ENCODE data around the gene CALD1.

CALD1 gene

DNA sequence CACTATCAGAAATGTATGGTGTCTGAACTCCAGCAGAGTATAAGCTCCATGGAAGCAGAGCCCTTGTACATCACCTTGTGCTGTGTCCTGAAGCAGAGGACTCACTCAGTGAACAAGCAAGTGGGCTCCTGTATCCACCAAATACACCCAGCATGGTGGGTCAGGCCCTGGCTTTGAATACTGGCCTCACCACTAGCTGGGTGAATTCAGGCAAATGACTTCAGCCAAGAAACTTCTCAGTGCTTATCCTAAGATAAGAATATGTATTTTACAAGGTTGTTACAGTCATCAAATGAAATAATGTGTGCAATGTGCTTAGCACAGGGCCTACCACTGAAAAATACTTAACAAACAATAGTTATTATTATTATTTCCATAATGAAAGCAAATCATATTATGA, 62.6 kb downstream of the CALD1 start:
- H3K4me3 ChIP-seq (ENCODE audit: low read depth, low read length) = no peak overlapping the region
- TF ChIP-seq, protein P1, sequence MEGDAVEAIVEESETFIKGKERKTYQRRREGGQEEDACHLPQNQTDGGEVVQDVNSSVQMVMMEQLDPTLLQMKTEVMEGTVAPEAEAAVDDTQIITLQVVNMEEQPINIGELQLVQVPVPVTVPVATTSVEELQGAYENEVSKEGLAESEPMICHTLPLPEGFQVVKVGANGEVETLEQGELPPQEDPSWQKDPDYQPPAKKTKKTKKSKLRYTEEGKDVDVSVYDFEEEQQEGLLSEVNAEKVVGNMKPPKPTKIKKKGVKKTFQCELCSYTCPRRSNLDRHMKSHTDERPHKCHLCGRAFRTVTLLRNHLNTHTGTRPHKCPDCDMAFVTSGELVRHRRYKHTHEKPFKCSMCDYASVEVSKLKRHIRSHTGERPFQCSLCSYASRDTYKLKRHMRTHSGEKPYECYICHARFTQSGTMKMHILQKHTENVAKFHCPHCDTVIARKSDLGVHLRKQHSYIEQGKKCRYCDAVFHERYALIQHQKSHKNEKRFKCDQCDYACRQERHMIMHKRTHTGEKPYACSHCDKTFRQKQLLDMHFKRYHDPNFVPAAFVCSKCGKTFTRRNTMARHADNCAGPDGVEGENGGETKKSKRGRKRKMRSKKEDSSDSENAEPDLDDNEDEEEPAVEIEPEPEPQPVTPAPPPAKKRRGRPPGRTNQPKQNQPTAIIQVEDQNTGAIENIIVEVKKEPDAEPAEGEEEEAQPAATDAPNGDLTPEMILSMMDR (IDR thresholded peaks at IDR 0.05; ENCODE audit: borderline replicate concordance, insufficient read depth, low read depth, low read length) = no peak

DNA sequence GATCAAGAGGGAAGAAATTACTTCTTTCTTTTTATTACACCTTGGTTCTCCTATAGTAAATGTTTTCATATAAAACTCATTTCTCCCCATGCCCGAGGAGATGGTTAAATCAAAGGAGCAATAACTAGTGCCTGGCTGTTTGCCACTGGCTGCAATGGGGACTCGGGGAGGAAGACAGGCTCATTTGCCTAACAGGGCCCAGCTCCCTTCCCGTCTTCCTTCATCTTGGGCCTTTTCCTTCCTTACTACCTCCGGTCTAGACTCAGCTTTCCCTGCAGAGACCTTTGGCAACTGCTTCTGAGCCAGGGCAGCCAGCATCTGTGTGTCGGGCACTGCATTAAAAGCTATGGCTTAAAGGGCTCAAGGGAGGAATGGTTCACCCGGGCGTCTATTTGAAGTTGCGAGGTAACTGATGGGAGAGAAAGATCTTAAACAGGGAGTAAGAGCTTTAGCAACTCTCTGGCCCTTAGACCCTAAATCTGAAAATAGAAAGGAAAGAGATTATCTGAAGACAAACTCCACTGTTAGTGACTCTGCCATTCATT, 63.5 kb downstream of the CALD1 start:
- TF ChIP-seq, protein P1 (IDR thresholded peaks at IDR 0.05; ENCODE audit: borderline replicate concordance, insufficient read depth, low read depth, low read length) = no peak
- H3K4me3 ChIP-seq (ENCODE audit: low read depth, low read length) = no peak overlapping the region

DNA sequence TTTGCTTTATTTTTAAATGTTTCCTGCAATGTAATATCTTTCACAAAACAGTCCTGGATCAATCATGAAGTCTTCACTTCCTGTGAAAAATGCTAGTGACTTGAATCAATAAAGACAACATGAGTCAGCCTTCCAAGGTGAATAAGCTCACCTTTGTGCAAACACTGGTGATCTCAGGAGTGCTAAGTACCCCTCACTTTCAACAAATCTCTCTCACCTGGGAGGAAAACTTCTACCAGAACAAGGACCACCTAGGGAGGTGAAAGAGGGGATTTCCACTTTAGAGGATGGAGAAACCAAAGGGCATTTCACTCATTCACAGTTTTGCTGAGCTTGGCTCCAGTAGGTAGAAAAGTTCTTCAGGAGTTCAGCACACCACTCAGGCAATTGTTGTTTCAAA, 64.8 kb downstream of the CALD1 start:
- TF ChIP-seq, protein P1 (IDR thresholded peaks at IDR 0.05; ENCODE audit: borderline replicate concordance, insufficient read depth, low read depth, low read length) = no peak
- no peak overlapping the region for H3K4me3 ChIP-seq (ENCODE audit: low read depth, low read length)

DNA sequence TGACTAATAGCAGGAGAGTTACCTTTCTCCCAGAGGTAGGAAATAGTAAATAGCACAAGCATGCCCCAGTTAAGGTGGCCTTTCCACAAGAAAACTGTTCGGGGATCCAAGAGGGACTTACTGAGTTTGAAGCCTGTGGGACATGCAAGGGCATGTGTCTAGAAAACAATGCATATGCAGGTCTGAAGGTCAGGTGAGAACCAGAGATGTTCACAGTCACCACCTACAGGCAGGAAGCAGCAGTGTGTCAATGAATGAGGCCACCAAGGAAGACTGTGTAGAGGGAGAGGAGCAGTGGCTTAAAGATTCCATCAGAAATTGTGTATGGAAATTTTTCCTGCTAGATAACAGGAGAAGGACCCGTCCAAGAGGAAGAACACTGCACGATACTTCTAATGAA, 66.0 kb downstream of the CALD1 start:
- no peak overlapping the region for H3K4me3 ChIP-seq (ENCODE audit: low read depth, low read length)
- TF ChIP-seq, protein P1 (IDR thresholded peaks at IDR 0.05; ENCODE audit: borderline replicate concordance, insufficient read depth, low read depth, low read length) = peak; percentile 67

DNA sequence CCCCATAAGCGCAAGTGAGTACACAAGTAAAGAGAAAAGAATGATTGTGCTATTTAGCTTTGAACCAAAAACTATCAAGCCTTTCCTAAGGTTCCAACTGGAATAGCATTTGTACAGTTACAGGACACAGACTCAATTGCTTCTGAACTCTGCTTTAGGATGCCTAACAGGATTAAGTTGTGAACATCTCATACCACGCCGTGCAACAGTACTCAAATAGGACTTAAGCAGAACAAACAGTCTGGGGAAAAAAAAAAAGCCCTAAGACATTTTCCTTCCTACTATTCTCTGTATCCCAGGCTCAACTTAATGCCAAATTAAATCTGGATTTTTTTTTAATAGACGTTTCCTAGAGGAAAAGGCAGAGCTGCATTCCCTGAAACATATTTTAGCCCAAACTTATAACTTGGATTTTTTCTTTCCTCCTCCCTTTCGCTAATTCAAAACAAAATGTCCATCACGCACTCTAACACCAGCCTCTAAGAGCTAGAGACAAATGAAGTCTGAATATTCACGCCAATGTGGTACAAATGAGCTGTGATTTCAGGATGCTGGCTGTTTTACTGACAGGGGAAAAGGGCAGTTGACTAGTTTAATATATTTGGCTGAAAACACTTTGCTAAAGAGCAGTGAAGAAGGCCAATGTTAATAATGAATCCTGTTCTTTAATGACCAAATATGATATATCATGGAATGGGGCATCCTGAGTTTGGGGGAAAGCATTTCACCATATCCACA, 68.6 kb downstream of the CALD1 start:
- TF ChIP-seq, protein P1 (IDR thresholded peaks at IDR 0.05; ENCODE audit: borderline replicate concordance, insufficient read depth, low read depth, low read length) = no peak
- H3K4me3 ChIP-seq (ENCODE audit: low read depth, low read length) = no peak overlapping the region

DNA sequence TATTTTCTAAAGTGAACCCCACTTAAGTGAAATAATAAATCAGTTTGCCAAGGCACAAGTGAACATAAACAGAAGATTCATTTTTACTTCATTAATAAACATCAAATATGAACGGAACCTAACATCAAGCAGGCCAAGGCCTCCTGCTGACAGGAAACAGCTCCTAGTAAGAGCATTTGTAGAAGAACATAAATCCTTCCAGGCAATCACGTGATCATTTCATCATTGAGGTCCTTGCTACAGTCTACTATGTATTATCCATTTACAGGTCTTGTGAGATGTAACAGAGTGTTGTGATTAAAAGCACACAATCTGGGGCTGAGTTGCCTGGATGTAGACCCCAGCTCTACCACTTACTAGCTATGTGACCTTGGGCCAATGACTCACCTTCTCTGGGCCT, 70.6 kb downstream of the CALD1 start:
- H3K4me3 ChIP-seq (ENCODE audit: low read depth, low read length) = no peak overlapping the region
- TF ChIP-seq, protein P1 (IDR thresholded peaks at IDR 0.05; ENCODE audit: borderline replicate concordance, insufficient read depth, low read depth, low read length) = no peak

DNA sequence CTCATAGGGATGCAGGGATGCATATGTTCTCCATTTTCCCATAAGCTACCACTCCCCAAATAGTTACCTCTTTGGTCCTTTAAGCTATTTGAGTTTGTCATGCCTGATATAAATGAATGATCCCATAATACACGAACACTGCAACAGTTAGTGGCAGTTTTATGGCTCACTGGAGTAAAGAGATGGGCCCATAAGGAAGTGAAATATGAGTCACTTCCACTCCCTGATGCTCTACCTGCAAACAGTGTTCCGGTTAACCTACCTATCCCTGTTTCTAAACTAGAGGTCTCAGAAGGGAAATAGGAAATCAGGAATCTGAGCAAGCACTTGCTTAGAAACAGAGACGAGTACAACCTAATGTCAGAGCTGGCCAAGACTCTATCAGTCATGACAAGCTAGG, 71.7 kb downstream of the CALD1 start:
- TF ChIP-seq, protein P1 (IDR thresholded peaks at IDR 0.05; ENCODE audit: borderline replicate concordance, insufficient read depth, low read depth, low read length) = no peak
- no peak overlapping the region for H3K4me3 ChIP-seq (ENCODE audit: low read depth, low read length)
